ENCODE results near the gene CDH16.

The CDH16 gene

DNA sequence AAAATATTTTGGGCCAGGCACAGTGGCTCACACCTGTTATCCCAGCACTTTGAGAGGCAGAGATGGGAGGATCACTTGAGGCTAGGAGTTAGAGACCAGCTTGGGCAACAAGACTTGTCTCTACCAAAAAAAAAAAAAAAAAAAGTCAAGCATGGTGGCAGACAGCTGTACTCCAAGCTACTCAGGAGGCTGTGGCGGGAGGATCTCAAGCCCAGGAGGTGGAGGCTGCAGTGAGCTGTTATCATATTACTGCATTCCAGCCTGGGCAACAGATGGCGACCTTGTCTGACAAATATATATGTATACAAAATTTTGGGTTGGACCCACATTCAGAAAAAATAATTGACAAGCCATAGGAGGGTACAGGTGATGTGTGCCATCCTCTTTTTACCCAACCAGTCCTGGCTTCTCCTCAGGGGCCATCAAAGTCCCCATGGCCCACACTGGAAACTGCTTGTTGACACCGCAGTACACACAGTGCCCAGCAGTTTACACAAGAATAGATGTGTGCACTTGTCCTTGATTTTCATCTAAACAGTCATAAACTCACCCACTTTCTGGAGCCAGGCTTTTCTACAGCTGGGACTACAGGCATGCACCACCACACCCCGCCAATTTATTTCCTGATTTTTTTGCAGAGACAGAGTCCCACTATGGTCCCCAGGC lies 18.3 kb upstream of the CDH16 start:
- TF ChIP-seq POLR2AphosphoS5 (IDR thresholded peaks at IDR 0.05; ENCODE audit: low read depth, low read length) (no peak), SIN3A (IDR thresholded peaks at IDR 0.05; ENCODE audit: borderline replicate concordance, insufficient read depth, low read length) (no peak), TAF1 (IDR thresholded peaks at IDR 0.05; ENCODE audit: borderline replicate concordance, insufficient read depth, low read length) (no peak), FOXP2 (optimal IDR thresholded peaks at IDR 0.05; ENCODE audit: borderline replicate concordance, extremely low read depth, extremely low read length, insufficient read depth) (no peak)
- TF ChIP-seq, protein P1, sequence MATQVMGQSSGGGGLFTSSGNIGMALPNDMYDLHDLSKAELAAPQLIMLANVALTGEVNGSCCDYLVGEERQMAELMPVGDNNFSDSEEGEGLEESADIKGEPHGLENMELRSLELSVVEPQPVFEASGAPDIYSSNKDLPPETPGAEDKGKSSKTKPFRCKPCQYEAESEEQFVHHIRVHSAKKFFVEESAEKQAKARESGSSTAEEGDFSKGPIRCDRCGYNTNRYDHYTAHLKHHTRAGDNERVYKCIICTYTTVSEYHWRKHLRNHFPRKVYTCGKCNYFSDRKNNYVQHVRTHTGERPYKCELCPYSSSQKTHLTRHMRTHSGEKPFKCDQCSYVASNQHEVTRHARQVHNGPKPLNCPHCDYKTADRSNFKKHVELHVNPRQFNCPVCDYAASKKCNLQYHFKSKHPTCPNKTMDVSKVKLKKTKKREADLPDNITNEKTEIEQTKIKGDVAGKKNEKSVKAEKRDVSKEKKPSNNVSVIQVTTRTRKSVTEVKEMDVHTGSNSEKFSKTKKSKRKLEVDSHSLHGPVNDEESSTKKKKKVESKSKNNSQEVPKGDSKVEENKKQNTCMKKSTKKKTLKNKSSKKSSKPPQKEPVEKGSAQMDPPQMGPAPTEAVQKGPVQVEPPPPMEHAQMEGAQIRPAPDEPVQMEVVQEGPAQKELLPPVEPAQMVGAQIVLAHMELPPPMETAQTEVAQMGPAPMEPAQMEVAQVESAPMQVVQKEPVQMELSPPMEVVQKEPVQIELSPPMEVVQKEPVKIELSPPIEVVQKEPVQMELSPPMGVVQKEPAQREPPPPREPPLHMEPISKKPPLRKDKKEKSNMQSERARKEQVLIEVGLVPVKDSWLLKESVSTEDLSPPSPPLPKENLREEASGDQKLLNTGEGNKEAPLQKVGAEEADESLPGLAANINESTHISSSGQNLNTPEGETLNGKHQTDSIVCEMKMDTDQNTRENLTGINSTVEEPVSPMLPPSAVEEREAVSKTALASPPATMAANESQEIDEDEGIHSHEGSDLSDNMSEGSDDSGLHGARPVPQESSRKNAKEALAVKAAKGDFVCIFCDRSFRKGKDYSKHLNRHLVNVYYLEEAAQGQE (IDR thresholded peaks at IDR 0.05; ENCODE audit: insufficient read depth in 1 of 2, low read depth in 2 of 2, low read length in 2 of 2) = no peak

DNA sequence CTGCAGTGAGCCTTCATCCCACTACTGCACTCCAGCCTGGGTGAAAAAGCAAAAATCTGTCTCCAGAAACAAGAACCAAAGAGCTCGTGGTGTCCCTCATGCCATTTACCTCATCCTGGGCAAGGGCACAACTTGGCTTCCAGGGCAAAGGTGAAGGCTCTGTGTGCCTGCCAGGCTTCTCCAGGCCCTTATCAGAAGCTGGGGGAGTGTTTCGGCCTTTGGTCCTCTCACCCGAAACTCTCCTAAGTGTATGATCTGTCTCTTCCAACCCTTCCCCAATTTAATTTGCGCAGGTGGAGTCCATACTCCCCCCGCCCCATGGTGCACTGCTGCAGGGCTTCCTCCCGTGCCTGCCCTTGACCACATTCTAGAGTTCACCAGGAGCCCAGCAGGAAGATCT lies 17.8 kb upstream of the CDH16 start:
- no peak for TF ChIP-seq TAF1 (IDR thresholded peaks at IDR 0.05; ENCODE audit: borderline replicate concordance, insufficient read depth, low read length)
- no peak for TF ChIP-seq POLR2AphosphoS5 (IDR thresholded peaks at IDR 0.05; ENCODE audit: low read depth, low read length)
- TF ChIP-seq, protein P1 (IDR thresholded peaks at IDR 0.05; ENCODE audit: insufficient read depth in 1 of 2, low read depth in 2 of 2, low read length in 2 of 2) = no peak
- no peak for TF ChIP-seq FOXP2 (optimal IDR thresholded peaks at IDR 0.05; ENCODE audit: borderline replicate concordance, extremely low read depth, extremely low read length, insufficient read depth)
- no peak for TF ChIP-seq SIN3A (IDR thresholded peaks at IDR 0.05; ENCODE audit: borderline replicate concordance, insufficient read depth, low read length)

- no peak for TF ChIP-seq TAF1 (IDR thresholded peaks at IDR 0.05; ENCODE audit: borderline replicate concordance, insufficient read depth, low read length)
- TF ChIP-seq POLR2AphosphoS5 (IDR thresholded peaks at IDR 0.05; ENCODE audit: low read depth, low read length) = no peak
- TF ChIP-seq SIN3A (IDR thresholded peaks at IDR 0.05; ENCODE audit: borderline replicate concordance, insufficient read depth, low read length) = no peak
- TF ChIP-seq FOXP2 (optimal IDR thresholded peaks at IDR 0.05; ENCODE audit: borderline replicate concordance, extremely low read depth, extremely low read length, insufficient read depth) = no peak
- TF ChIP-seq, protein P1 (IDR thresholded peaks at IDR 0.05; ENCODE audit: insufficient read depth in 1 of 2, low read depth in 2 of 2, low read length in 2 of 2) = no peak
These were observed 16.8 kb upstream of the CDH16 start, which contains the start of gene CES2 for GRCh38 chr16:66935314-66936011. CES2 (plus strand) TSS chr16:66935516; CDS start chr16:66935636, 120 bp downstream.

GRCh38 chr16:66934138-66934838 lies 15.6 kb upstream of the CDH16 start, which contains the start of gene CIAO2B:
CIAO2B (minus strand) TSS chr16:66934402; CDS start chr16:66934364, 38 bp downstream.
- no peak for TF ChIP-seq SIN3A (IDR thresholded peaks at IDR 0.05; ENCODE audit: borderline replicate concordance, insufficient read depth, low read length)
- TF ChIP-seq, protein P1 (IDR thresholded peaks at IDR 0.05; ENCODE audit: insufficient read depth in 1 of 2, low read depth in 2 of 2, low read length in 2 of 2) = no peak
- TF ChIP-seq TAF1 (IDR thresholded peaks at IDR 0.05; ENCODE audit: borderline replicate concordance, insufficient read depth, low read length) = peak; percentile 57; the same call in 1 of the 2 replicates
- peak; percentile 83 for TF ChIP-seq FOXP2 (optimal IDR thresholded peaks at IDR 0.05; ENCODE audit: borderline replicate concordance, extremely low read depth, extremely low read length, insufficient read depth)
- TF ChIP-seq POLR2AphosphoS5 (IDR thresholded peaks at IDR 0.05; ENCODE audit: low read depth, low read length) = peak; percentile 61; the same call in 1 of the 2 replicates
